HepG2 (cell line): ENCODE measurements around the gene IL17C. TPM values are rescaled to one million over a fixed set of nuclear protein-coding genes. Genes with fewer than 3 reads are reported as not detected.

ENCODE experiments used
- EP300 ChIP-seq, 3 experiments: sonication (generic) in 1 of 3; formaldehyde crosslinking in 1 of 3; IDR thresholded peaks; 2 replicates each; pipeline versions ENCODE4 v1.5.1 to v1.6.1; 2011 to 2020; ENCODE audit warnings: low read depth in 2 of 3, low read length in 2 of 3, borderline replicate concordance in 1 of 3, improper control_type of control experiment in 1 of 3, mild to moderate bottlenecking in 1 of 3, missing genetic modification reagents in 1 of 3, moderate library complexity in 1 of 3
- FLYWCH1 ChIP-seq: sonication (generic); formaldehyde crosslinking; IDR thresholded peaks from 2 replicates; pipeline ENCODE4 v1.8.1; 2023; ENCODE audit warnings: mild to moderate bottlenecking, missing genetic modification reagents
- HDAC6 ChIP-seq: fragments of 200-600 bp; sonication (generic); IDR thresholded peaks from 2 replicates; pipeline ENCODE4 v1.7.0; 2017; ENCODE audit warnings: mild to moderate bottlenecking, antibody characterized with exemption, low read length, low read depth
- KAT8 ChIP-seq: IDR thresholded peaks from 2 replicates; pipeline ENCODE4 v1.6.1; 2016; ENCODE audit warnings: missing genetic modification reagents, missing compliant biosample characterization
- KDM5B ChIP-seq: sonication (generic); formaldehyde crosslinking; IDR thresholded peaks from 2 replicates; pipeline ENCODE4 v1.4.0; 2020; ENCODE audit warnings: missing genetic modification reagents, mild to moderate bottlenecking, borderline replicate concordance
- NFATC3 ChIP-seq: sonication (generic); formaldehyde crosslinking; IDR thresholded peaks from 2 replicates; pipeline ENCODE4 v1.5.1; 2020; ENCODE audit warnings: mild to moderate bottlenecking, missing genetic modification reagents
- NPAS2 ChIP-seq: sonication (generic); formaldehyde crosslinking; IDR thresholded peaks from 2 replicates; pipeline ENCODE4 v1.8.0; 2022; ENCODE audit warnings: mild to moderate bottlenecking, missing genetic modification reagents, borderline replicate concordance
- POLR2G ChIP-seq: fragments of 200-400 bp; formaldehyde crosslinking; IDR thresholded peaks from 2 replicates; pipeline ENCODE4 v1.6.1; 2018; ENCODE audit warnings: mild to moderate bottlenecking, low read depth, low read length, moderate library complexity
- ZFP62 ChIP-seq: sonication (generic); formaldehyde crosslinking; IDR thresholded peaks from 2 replicates; pipeline ENCODE4 v1.4.0; 2020; ENCODE audit warnings: missing genetic modification reagents
- ZNF143 ChIP-seq: sonication (generic); formaldehyde crosslinking; IDR thresholded peaks from 2 replicates; pipeline ENCODE4 v1.4.0; 2020; ENCODE audit warnings: missing genetic modification reagents
- ZNF451 ChIP-seq: sonication (generic); formaldehyde crosslinking; IDR thresholded peaks from 2 replicates; pipeline ENCODE4 v1.5.0; 2020; ENCODE audit warnings: mild to moderate bottlenecking, missing genetic modification reagents
- ZNF713 ChIP-seq: sonication (generic); formaldehyde crosslinking; IDR thresholded peaks from 2 replicates; pipeline ENCODE4 v1.4.0; 2020; ENCODE audit warnings: mild to moderate bottlenecking, missing genetic modification reagents
- ZNF777 ChIP-seq: sonication (generic); formaldehyde crosslinking; IDR thresholded peaks from 2 replicates; pipeline ENCODE4 v1.4.0; 2020; ENCODE audit warnings: missing genetic modification reagents
- ZNF788 ChIP-seq: sonication (generic); formaldehyde crosslinking; IDR thresholded peaks from 2 replicates; pipeline ENCODE4 v1.5.0; 2020; ENCODE audit warnings: mild to moderate bottlenecking, missing genetic modification reagents, borderline replicate concordance
- polyA plus RNA-seq, 8 experiments: library from polyadenylated mRNA; depleted of rRNA in 3 of 8; stranded (reverse) in 7 of 8; unstranded in 1 of 8; fragments of >200 nt; fragmentation: Illumina TruSeq in 4 of 8; extraction: Trizol in 4 of 8; gene quantifications; 2 replicates each; pipeline versions ENCODE4 v1.2.1 to v1.2.3, GENCODE V29; 2011 to 2016; ENCODE audit warnings: low read depth in 4 of 8, missing spikeins in 1 of 8, mixed read lengths in 1 of 8; ENCODE audit not compliant: insufficient read depth in 1 of 8
- total RNA-seq, 5 experiments: library from RNA; depleted of rRNA; stranded (reverse); fragments of >200 nt; fragmentation: Illumina TruSeq; extraction: Trizol; gene quantifications; 2 replicates each; pipeline ENCODE4 v1.2.3, GENCODE V29; 2016; ENCODE audit warnings: low read depth in 1 of 5
- TF ChIP-seq, protein P1 (sequence below): sonication (generic); formaldehyde crosslinking; IDR thresholded peaks from 2 replicates; pipeline ENCODE4 v1.4.0; 2020; ENCODE audit warnings: missing genetic modification reagents
- TF ChIP-seq, protein P2 (sequence below): sonication (generic); formaldehyde crosslinking; IDR thresholded peaks from 2 replicates; pipeline ENCODE4 v1.5.1; 2020; ENCODE audit warnings: mild to moderate bottlenecking, missing genetic modification reagents
- TF ChIP-seq, protein P3 (sequence below): sonication (generic); formaldehyde crosslinking; IDR thresholded peaks from 2 replicates; pipeline ENCODE4 v1.8.0; 2022; ENCODE audit warnings: low read depth, missing genetic modification reagents
- TF ChIP-seq, protein P4 (sequence below): sonication (generic); formaldehyde crosslinking; conservative IDR thresholded peaks from 2 replicates; pipeline ENCODE4 v1.8.1; 2023; ENCODE audit warnings: missing genetic modification reagents
- TF ChIP-seq, protein P5 (sequence below): sonication (generic); formaldehyde crosslinking; conservative IDR thresholded peaks from 2 replicates; pipeline ENCODE4 v1.4.0; 2020; ENCODE audit warnings: missing genetic modification reagents

The IL17C gene
- total and polyA plus RNA-seq, 2 of the 13 experiments (the other 11 are each of a cell fraction or from before 2014, with no cell fraction given): not detected

DNA sequence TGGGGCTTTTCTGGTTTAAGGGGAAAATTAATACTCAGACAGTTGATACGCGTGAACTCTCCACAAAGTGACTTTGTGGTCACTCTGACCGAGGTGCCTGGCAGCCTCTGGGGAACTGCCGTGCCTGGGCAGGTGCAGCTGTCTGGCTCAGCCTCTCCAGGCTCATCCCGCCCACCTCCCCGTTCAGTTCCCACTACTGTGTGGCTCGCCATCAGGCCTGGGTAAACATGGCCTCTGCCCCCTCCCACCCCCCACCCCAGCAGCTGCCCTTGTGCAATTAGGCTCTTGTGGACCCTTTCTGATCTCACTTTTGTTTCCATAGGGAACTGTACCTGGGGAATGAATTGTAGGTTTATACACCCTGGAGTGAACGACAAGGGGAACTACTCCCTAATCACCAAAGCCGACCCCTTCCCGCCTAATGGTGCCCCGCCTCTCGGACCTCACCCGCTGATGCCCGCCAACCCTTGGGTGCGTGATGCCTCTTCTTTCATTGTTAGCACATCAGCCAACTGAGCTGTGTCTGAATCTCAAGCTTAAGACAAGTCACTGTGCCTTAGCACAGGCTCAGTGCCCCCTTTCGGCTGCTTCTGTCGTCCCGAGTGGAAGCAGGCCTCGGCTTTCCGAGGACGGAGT lies 40.4 kb upstream of the IL17C start (continued):
- no peak for TF ChIP-seq FLYWCH1
- TF ChIP-seq ZFP62 (CRISPR knock-in tag): no peak
- TF ChIP-seq, protein P1, sequence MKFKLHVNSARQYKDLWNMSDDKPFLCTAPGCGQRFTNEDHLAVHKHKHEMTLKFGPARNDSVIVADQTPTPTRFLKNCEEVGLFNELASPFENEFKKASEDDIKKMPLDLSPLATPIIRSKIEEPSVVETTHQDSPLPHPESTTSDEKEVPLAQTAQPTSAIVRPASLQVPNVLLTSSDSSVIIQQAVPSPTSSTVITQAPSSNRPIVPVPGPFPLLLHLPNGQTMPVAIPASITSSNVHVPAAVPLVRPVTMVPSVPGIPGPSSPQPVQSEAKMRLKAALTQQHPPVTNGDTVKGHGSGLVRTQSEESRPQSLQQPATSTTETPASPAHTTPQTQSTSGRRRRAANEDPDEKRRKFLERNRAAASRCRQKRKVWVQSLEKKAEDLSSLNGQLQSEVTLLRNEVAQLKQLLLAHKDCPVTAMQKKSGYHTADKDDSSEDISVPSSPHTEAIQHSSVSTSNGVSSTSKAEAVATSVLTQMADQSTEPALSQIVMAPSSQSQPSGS (CRISPR knock-in tag): no peak
- no peak for TF ChIP-seq NFATC3
- TF ChIP-seq HDAC6: no peak
- TF ChIP-seq ZNF713 (CRISPR knock-in tag): no peak
- peak; percentile 76; the same call in 1 of the 2 replicates for TF ChIP-seq ZNF788
- no peak for TF ChIP-seq NPAS2 (CRISPR knock-in tag)
- no peak for TF ChIP-seq KDM5B (CRISPR knock-in tag)
- TF ChIP-seq, protein P2, sequence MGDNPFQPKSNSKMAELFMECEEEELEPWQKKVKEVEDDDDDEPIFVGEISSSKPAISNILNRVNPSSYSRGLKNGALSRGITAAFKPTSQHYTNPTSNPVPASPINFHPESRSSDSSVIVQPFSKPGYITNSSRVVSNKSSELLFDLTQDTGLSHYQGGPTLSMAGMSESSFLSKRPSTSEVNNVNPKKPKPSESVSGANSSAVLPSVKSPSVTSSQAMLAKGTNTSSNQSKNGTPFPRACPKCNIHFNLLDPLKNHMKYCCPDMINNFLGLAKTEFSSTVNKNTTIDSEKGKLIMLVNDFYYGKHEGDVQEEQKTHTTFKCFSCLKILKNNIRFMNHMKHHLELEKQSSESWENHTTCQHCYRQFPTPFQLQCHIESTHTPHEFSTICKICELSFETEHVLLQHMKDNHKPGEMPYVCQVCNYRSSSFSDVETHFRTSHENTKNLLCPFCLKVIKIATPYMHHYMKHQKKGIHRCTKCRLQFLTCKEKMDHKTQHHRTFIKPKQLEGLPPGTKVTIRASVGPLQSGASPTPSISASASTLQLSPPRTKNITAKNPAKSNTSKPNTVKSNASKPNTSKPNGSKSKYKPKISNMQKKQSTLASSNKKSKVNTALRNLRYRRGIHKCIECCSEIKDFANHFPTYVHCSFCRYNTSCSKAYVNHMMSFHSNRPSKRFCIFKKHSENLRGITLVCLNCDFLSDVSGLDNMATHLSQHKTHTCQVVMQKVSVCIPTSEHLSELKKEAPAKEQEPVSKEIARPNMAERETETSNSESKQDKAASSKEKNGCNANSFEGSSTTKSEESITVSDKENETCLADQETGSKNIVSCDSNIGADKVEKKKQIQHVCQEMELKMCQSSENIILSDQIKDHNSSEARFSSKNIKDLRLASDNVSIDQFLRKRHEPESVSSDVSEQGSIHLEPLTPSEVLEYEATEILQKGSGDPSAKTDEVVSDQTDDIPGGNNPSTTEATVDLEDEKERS (CRISPR knock-in tag): 0 out of 2 replicates have a peak, but pooled peaks have one; percentile 53
- no peak; a peak in 1 of 4 replicates for TF ChIP-seq EP300 (IDR thresholded peaks at IDR 0.05; ENCODE audit: low read depth in 2 of 2, low read length in 2 of 2)
- no peak for TF ChIP-seq EP300 (CRISPR knock-in tag; IDR thresholded peaks at IDR 0.05; ENCODE audit: borderline replicate concordance)
- no peak for TF ChIP-seq ZNF777
- TF ChIP-seq, protein P3, sequence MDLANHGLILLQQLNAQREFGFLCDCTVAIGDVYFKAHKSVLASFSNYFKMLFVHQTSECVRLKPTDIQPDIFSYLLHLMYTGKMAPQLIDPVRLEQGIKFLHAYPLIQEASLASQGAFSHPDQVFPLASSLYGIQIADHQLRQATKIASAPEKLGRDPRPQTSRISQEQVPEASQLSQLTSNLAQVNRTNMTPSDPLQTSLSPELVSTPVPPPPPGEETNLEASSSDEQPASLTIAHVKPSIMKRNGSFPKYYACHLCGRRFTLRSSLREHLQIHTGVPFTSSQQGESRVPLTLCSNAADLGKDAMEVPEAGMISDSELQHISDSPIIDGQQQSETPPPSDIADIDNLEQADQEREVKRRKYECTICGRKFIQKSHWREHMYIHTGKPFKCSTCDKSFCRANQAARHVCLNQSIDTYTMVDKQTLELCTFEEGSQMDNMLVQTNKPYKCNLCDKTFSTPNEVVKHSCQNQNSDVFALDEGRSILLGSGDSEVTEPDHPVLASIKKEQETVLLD (CRISPR knock-in tag): no peak
- TF ChIP-seq, protein P4, sequence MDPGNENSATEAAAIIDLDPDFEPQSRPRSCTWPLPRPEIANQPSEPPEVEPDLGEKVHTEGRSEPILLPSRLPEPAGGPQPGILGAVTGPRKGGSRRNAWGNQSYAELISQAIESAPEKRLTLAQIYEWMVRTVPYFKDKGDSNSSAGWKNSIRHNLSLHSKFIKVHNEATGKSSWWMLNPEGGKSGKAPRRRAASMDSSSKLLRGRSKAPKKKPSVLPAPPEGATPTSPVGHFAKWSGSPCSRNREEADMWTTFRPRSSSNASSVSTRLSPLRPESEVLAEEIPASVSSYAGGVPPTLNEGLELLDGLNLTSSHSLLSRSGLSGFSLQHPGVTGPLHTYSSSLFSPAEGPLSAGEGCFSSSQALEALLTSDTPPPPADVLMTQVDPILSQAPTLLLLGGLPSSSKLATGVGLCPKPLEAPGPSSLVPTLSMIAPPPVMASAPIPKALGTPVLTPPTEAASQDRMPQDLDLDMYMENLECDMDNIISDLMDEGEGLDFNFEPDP (CRISPR knock-in tag): no peak
- TF ChIP-seq ZNF451 (CRISPR knock-in tag): 0 out of 2 replicates have a peak, but pooled peaks have one; percentile 54
- TF ChIP-seq ZNF143 (CRISPR knock-in tag): no peak
- TF ChIP-seq POLR2G: no peak
- TF ChIP-seq, protein P5, sequence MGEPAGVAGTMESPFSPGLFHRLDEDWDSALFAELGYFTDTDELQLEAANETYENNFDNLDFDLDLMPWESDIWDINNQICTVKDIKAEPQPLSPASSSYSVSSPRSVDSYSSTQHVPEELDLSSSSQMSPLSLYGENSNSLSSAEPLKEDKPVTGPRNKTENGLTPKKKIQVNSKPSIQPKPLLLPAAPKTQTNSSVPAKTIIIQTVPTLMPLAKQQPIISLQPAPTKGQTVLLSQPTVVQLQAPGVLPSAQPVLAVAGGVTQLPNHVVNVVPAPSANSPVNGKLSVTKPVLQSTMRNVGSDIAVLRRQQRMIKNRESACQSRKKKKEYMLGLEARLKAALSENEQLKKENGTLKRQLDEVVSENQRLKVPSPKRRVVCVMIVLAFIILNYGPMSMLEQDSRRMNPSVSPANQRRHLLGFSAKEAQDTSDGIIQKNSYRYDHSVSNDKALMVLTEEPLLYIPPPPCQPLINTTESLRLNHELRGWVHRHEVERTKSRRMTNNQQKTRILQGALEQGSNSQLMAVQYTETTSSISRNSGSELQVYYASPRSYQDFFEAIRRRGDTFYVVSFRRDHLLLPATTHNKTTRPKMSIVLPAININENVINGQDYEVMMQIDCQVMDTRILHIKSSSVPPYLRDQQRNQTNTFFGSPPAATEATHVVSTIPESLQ (CRISPR knock-in tag): no peak
- no peak for TF ChIP-seq KAT8 (CRISPR knock-in tag)
